Lower leg skin (tissue), 4 donors: Measurements from ENCODE around the gene GPC6. TPM values are rescaled to one million over a fixed set of nuclear protein-coding genes. Genes with fewer than 3 reads are reported as not detected.

Source experiments
- DNase-seq, 2 donors: peaks; one replicate each; pipeline ENCODE4 v3.0.0-alpha.2; 2019; ENCODE audit warnings: low spot score in 2 of 2
- H3K4me3 ChIP-seq: fragments of 200-600 bp; sonication (generic); 2 replicates; pipeline ENCODE4 v1.5.1; 2017; ENCODE audit warnings: mild to moderate bottlenecking, low read depth; ENCODE audit not compliant: poor library complexity, severe bottlenecking
- POLR2A ChIP-seq, 2 donors: fragments of 450-650 bp; IDR thresholded peaks; one replicate each; pipeline ENCODE4 v1.6.1; 2016 to 2017; ENCODE audit warnings: antibody characterized with exemption in 2 of 2, mild to moderate bottlenecking in 1 of 2, moderate library complexity in 1 of 2
- WGBS, 2 donors: methylation state at CpG; one replicate each; pipeline ENCODE4 v1.1.5; 2018; 5-methylcytosine and 5-hydroxymethylcytosine counted together
- intact Hi-C: fragments of 100-400 bp; cut with DNase I; formaldehyde crosslinking; loops from one replicate; pipeline ENCODE4 v1.15.0; 2023; ENCODE audit warnings: low total_unique reads
- total RNA-seq, 4 donors: library from RNA; depleted of rRNA; stranded (reverse); fragments of >200 nt; gene quantifications; one replicate each; pipeline ENCODE4 v1.1.0, GENCODE V29; 2016
- TF ChIP-seq, protein P1 (sequence below), 3 donors: fragments of 450-650 bp; IDR thresholded peaks; one replicate each; pipeline ENCODE4 v1.5.1; 2016; ENCODE audit warnings: antibody characterized with exemption in 3 of 3, mild to moderate bottlenecking in 3 of 3, moderate library complexity in 2 of 3

Gene GPC6
- total RNA-seq, 4 donors from 2014 or later, result 1.4 to 5.2 (median 2.5) TPM

DNA sequence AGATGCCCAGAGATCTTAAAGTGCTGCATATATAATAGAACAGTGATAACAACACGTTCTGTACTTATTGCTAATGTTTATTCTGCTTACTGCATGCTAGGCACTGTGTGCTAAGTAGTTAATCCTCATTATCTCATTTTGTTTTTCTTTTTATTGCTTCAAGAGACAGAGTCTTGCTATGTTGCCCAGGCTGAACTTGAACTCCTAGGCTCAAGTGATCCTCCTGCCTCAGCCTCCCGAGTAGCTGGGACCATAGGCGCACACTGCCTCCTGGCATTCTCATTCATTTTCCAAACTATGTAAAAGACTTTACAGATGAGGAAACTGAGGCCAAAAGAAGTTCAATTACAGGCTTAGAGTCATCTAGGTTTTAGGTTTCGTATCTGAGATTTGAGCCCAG lies 548.4 kb downstream of the GPC6 start:
- 88 to 93% methylated on average over 4 of the region's 4 CpGs for WGBS, 2 donors
- DNase-seq, result no peak
- no peak for TF ChIP-seq POLR2A (IDR thresholded peaks at IDR 0.05)
- TF ChIP-seq, protein P1, sequence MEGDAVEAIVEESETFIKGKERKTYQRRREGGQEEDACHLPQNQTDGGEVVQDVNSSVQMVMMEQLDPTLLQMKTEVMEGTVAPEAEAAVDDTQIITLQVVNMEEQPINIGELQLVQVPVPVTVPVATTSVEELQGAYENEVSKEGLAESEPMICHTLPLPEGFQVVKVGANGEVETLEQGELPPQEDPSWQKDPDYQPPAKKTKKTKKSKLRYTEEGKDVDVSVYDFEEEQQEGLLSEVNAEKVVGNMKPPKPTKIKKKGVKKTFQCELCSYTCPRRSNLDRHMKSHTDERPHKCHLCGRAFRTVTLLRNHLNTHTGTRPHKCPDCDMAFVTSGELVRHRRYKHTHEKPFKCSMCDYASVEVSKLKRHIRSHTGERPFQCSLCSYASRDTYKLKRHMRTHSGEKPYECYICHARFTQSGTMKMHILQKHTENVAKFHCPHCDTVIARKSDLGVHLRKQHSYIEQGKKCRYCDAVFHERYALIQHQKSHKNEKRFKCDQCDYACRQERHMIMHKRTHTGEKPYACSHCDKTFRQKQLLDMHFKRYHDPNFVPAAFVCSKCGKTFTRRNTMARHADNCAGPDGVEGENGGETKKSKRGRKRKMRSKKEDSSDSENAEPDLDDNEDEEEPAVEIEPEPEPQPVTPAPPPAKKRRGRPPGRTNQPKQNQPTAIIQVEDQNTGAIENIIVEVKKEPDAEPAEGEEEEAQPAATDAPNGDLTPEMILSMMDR (IDR thresholded peaks at IDR 0.05), result no peak
- intact Hi-C loops, result no loop called here
- H3K4me3 ChIP-seq, result no peak overlapping the region

DNA sequence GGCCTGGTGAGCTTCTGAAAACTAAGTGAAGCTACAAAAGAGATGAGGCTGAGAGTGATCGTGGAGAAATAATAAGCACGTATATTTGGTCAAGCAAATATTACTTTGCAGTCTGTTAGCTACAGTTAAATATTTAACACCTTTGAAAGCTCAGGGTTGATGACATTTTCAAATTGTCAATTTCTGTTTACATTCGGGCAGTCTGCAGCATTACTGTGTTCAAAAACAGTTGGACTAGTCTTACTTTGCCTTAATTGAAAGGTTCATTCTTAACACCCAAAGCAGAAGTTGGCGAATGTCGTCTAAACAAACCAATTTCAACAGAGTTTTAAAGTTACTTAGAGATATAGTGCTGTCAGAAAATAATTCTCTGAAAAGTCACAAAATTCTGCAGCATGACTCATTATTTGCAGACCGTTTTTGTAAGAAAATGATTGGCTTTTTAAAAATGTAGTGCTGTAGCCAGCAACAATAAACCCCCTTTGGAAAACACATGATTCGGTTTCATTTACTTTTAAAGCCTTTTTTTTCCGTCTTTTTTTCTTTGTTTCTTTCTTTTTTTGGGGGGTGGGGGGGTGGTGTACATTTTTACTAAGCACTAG lies 549.0 kb downstream of the GPC6 start:
- intact Hi-C loops, result no loop called here
- no peak for TF ChIP-seq POLR2A (IDR thresholded peaks at IDR 0.05)
- TF ChIP-seq, protein P1 (IDR thresholded peaks at IDR 0.05), result no peak
- no peak overlapping the region for H3K4me3 ChIP-seq
- 58% methylated on average over 8 of the region's 8 CpGs for WGBS, 2 donors
- DNase-seq, result no peak

DNA sequence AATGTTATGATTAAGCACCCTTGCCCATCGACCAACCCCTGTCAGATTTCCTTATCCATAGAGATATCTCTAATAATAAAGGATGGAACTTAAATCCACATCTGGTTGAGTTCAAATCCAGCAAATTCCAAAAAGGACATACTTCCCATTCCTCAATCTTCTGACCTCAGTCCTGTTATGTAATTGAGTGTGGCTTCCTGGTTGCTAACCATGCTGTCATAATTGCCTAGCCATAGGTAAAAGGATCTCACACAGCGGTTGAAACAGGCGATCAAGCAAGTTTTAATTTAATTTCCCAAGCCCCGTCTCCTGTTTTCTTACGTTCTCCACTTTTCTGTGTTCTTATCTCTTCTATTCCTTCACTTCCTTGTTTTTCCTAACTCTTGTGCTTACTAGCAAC lies 550.3 kb downstream of the GPC6 start:
- intact Hi-C loops, result no loop called here
- TF ChIP-seq, protein P1 (IDR thresholded peaks at IDR 0.05), result no peak
- no peak for TF ChIP-seq POLR2A (IDR thresholded peaks at IDR 0.05)
- DNase-seq, result no peak
- no peak overlapping the region for H3K4me3 ChIP-seq
- WGBS, 2 donors, result 88 to 91% methylated on average over 5 of the region's 5 CpGs

DNA sequence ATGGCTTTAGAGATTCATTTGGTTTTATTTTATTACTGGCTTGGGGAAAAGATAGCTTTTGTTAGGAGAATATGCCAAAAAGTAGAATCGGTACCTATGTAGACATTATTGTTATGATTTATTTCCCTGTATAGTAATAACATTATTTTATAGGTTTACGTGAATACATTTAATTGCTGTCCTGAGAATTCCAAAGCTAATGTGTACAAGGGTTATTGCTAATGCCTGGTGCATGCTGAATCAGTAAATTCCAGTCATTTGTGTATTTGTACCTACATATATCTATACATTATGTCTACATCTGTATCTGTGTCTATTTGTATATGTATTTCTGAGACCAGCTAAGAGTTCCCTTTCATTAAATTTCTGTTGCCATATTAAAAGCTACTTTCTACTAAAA lies 550.9 kb downstream of the GPC6 start:
- intact Hi-C loops, result no loop called here
- 55 to 65% methylated on average over 2 of the region's 2 CpGs for WGBS, 2 donors
- TF ChIP-seq, protein P1 (IDR thresholded peaks at IDR 0.05), result no peak
- TF ChIP-seq POLR2A (IDR thresholded peaks at IDR 0.05), result no peak
- no peak overlapping the region for H3K4me3 ChIP-seq
- DNase-seq, result no peak

DNA sequence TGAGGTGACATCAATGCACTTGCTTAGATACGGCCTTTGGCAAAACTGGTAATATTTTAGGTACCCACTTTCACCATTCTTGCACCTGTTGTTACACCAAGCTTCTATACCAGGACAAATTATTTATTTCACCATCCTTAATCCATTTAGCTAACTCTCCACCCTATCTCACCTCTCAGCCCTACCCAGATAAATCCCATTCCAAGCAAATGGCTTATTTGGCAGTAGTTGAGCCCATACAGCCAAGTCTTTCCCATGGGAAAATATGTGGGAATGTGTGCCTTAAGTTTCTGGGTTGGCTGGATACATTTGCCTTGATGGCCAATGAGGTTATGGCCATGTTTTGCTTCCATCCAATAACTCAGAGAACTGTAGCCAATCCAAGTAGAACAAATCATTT lies 551.9 kb downstream of the GPC6 start:
- WGBS, 2 donors, result 63 to 71% methylated on average over 1 of the region's 1 CpG
- intact Hi-C loops, result no loop called here
- no peak overlapping the region for H3K4me3 ChIP-seq
- TF ChIP-seq, protein P1 (IDR thresholded peaks at IDR 0.05), result no peak
- TF ChIP-seq POLR2A (IDR thresholded peaks at IDR 0.05), result no peak
- no peak for DNase-seq

DNA sequence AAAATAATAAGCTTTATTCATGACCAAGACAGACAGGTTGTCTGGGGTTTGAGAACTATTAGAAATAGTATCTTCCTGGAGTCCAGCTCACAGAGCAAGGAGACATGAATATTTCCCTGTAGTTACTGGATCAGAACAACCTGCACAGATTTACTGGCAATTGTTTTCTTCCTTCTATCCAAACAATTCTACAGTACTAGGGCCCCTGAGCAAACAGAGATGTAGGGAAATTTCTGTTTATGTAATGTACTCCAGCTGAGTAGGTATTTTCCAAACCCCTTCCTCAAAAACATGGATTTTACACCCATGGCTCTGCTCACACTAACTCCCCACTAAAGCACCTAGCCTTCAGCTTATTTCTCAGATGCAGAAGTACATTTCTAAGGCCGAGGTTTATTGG lies 557.6 kb downstream of the GPC6 start:
- intact Hi-C loops, result no loop called here
- H3K4me3 ChIP-seq, result no peak overlapping the region
- WGBS, 2 donors, result 79 to 83% methylated on average over 1 of the region's 1 CpG
- DNase-seq, result no peak
- TF ChIP-seq, protein P1 (IDR thresholded peaks at IDR 0.05), result no peak
- TF ChIP-seq POLR2A (IDR thresholded peaks at IDR 0.05), result no peak
